Prostate gland (tissue), 2 donors: ENCODE data around the gene TCF7L2. TPM values are rescaled to one million over a fixed set of nuclear protein-coding genes. Genes with fewer than 3 reads are reported as not detected.

ENCODE experiments used
- DNase-seq: peaks from one replicate; pipeline ENCODE4 v3.0.0-alpha.2; 2019; ENCODE audit warnings: low spot score
- H3K27ac ChIP-seq, 2 donors: fragments of 200-600 bp; sonication (generic); 2 replicates each; pipeline ENCODE4 v1.5.1; 2017 to 2019
- H3K27me3 ChIP-seq: fragments of 200-600 bp; sonication (generic); replicated peaks from 2 replicates; pipeline ENCODE4 v1.5.1; 2019; ENCODE audit not compliant: insufficient read depth
- H3K36me3 ChIP-seq, 2 donors: fragments of 200-600 bp; sonication (generic); 1 replicate in 1 of 2; 2 replicates in 1 of 2; pipeline versions ENCODE4 v1.5.1 to v1.8.1; 2017 to 2019
- H3K4me1 ChIP-seq: fragments of 200-600 bp; sonication (generic); replicated peaks from 2 replicates; pipeline ENCODE4 v1.5.1; 2019
- H3K4me3 ChIP-seq, 2 donors: fragments of 200-600 bp; sonication (generic); 2 replicates each; pipeline ENCODE4 v1.5.1; 2017 to 2019
- H3K9me3 ChIP-seq: fragments of 200-600 bp; sonication (generic); 2 replicates; pipeline ENCODE4 v1.5.1; 2017
- CTCF ChIP-seq, 4 experiments: fragments of 200-600 bp in 2 of 4; fragments of 450-650 bp in 2 of 4; sonication (generic) in 2 of 4; IDR thresholded peaks; 1 replicate in 3 of 4; 2 replicates in 1 of 4; pipeline ENCODE4 v1.5.1; 2016 to 2019; ENCODE audit warnings: antibody characterized with exemption in 4 of 4, mild to moderate bottlenecking in 2 of 4, moderate library complexity in 2 of 4
- POLR2A ChIP-seq: fragments of 450-650 bp; IDR thresholded peaks from one replicate; pipeline ENCODE4 v1.6.1; 2016; ENCODE audit warnings: antibody characterized with exemption, mild to moderate bottlenecking
- POLR2AphosphoS5 ChIP-seq: sonication (generic); formaldehyde crosslinking; IDR thresholded peaks from one replicate; pipeline ENCODE4 v1.6.1; 2017; ENCODE audit warnings: antibody characterized with exemption
- whole genome bisulfite sequencing: methylation state at CpG from one replicate; pipeline ENCODE4 v1.1.5; 2018; 5-methylcytosine and 5-hydroxymethylcytosine counted together
- intact Hi-C: fragments of 100-400 bp; cut with DNase I; formaldehyde crosslinking; loops from one replicate; pipeline ENCODE4 v1.14.2; 2022
- total RNA-seq, 2 donors: library from RNA; depleted of rRNA; stranded (reverse); fragments of >200 nt; gene quantifications; one replicate each; pipeline ENCODE4 v1.1.0, GENCODE V29; 2016

TCF7L2 gene
- total RNA-seq, 2 donors from 2014 or later = 9.8 to 29.8 TPM

GRCh38 chr10:113004069-113004618 lies 54.1 kb downstream of the TCF7L2 start:
- no peaks in the 10 kb centered on the region for H3K36me3 ChIP-seq
- no peak for TF ChIP-seq POLR2A
- TF ChIP-seq POLR2AphosphoS5 = no peak
- no peak for TF ChIP-seq CTCF (IDR thresholded peaks at IDR 0.05)
- no peak overlapping the region for H3K4me3 ChIP-seq
- H3K27ac ChIP-seq = no peak overlapping the region
- no peaks in the 10 kb centered on the region for H3K9me3 ChIP-seq
- no peaks in the 10 kb centered on the region for H3K27me3 ChIP-seq
- 59% methylated on average over 5 of the region's 5 CpGs for WGBS
- intact Hi-C loops = no loop called here
- H3K4me1 ChIP-seq = peaks cover 5% of the 10 kb centered on the region
- DNase-seq = no peak

- Histone ChIP-seq H3K27me3 (no peaks in the 10 kb centered on the region), H3K27ac (no peak overlapping the region), H3K9me3 (no peaks in the 10 kb centered on the region), H3K4me1 (peaks cover 4% of the 10 kb centered on the region), H3K36me3 (no peaks in the 10 kb centered on the region), H3K4me3 (no peak overlapping the region)
- intact Hi-C loops = loop anchor here (5.0 kb wide), 1 partner anchor 48 kb away; no protein-coding TSS in a partner anchor
- no peak for TF ChIP-seq POLR2AphosphoS5
- TF ChIP-seq POLR2A = no peak
- no peak for TF ChIP-seq CTCF (IDR thresholded peaks at IDR 0.05)
- WGBS = 65% methylated on average over 6 of the region's 6 CpGs
- no peak for DNase-seq
These were observed 55.3 kb downstream of the TCF7L2 start for GRCh38 chr10:113005380-113005779.

- Histone ChIP-seq H3K4me1 (no peaks in the 10 kb centered on the region), H3K36me3 (no peaks in the 10 kb centered on the region), H3K27ac (no peak overlapping the region), H3K27me3 (no peaks in the 10 kb centered on the region), H3K9me3 (no peaks in the 10 kb centered on the region), H3K4me3 (no peak overlapping the region)
- DNase-seq = no peak
- TF ChIP-seq POLR2AphosphoS5 (no peak), CTCF (IDR thresholded peaks at IDR 0.05) (no peak), POLR2A (no peak)
- WGBS = 45% methylated on average over 9 of the region's 9 CpGs
- intact Hi-C loops = loop anchor here (5.0 kb wide), 1 partner anchor 49 kb away; no protein-coding TSS in a partner anchor
These were observed 56.8 kb downstream of the TCF7L2 start for GRCh38 chr10:113006656-113007342.

- Histone ChIP-seq H3K27me3 (no peaks in the 10 kb centered on the region), H3K4me3 (no peak overlapping the region), H3K27ac (no peak overlapping the region), H3K36me3 (no peaks in the 10 kb centered on the region), H3K4me1 (no peaks in the 10 kb centered on the region), H3K9me3 (no peaks in the 10 kb centered on the region)
- intact Hi-C loops = loop anchor here (5.0 kb wide), 1 partner anchor 50 kb away; no protein-coding TSS in a partner anchor
- TF ChIP-seq POLR2A (no peak), CTCF (IDR thresholded peaks at IDR 0.05) (no peak), POLR2AphosphoS5 (no peak)
- DNase-seq = no peak
- WGBS = 25% methylated on average over 4 of the region's 4 CpGs
These were observed 57.3 kb downstream of the TCF7L2 start for GRCh38 chr10:113007343-113007771.

GRCh38 chr10:113007821-113008220 lies 57.8 kb downstream of the TCF7L2 start:
- H3K4me1 ChIP-seq = no peaks in the 10 kb centered on the region
- no peak for TF ChIP-seq POLR2A
- no peak for TF ChIP-seq POLR2AphosphoS5
- TF ChIP-seq CTCF (IDR thresholded peaks at IDR 0.05) = no peak
- 52% methylated on average over 8 of the region's 8 CpGs for WGBS
- no peak overlapping the region for H3K27ac ChIP-seq
- intact Hi-C loops = loop anchor here (5.0 kb wide), 1 partner anchor 51 kb away; no protein-coding TSS in a partner anchor
- DNase-seq = no peak
- H3K36me3 ChIP-seq = no peaks in the 10 kb centered on the region
- H3K27me3 ChIP-seq = no peaks in the 10 kb centered on the region
- no peaks in the 10 kb centered on the region for H3K9me3 ChIP-seq
- no peak overlapping the region for H3K4me3 ChIP-seq
